GM21528 (cell line): ENCODE measurements around the gene TOR1AIP1.

Experiments
- ATAC-seq: cut with Tn5 transposase; IDR thresholded peaks from one replicate; pipeline ENCODE4 v1.9.1; 2021; ENCODE audit warnings: mild to moderate bottlenecking, moderate library complexity; ENCODE audit not compliant: unreplicated experiment, low FRiP score

Gene TOR1AIP1

GRCh38 chr1:179879797-179880196, 2.3 kb upstream of the TOR1AIP1 start:
- no peak for ATAC-seq

GRCh38 chr1:179881642-179882252, 338 bp upstream of the TOR1AIP1 start:
- ATAC-seq = no peak

DNA sequence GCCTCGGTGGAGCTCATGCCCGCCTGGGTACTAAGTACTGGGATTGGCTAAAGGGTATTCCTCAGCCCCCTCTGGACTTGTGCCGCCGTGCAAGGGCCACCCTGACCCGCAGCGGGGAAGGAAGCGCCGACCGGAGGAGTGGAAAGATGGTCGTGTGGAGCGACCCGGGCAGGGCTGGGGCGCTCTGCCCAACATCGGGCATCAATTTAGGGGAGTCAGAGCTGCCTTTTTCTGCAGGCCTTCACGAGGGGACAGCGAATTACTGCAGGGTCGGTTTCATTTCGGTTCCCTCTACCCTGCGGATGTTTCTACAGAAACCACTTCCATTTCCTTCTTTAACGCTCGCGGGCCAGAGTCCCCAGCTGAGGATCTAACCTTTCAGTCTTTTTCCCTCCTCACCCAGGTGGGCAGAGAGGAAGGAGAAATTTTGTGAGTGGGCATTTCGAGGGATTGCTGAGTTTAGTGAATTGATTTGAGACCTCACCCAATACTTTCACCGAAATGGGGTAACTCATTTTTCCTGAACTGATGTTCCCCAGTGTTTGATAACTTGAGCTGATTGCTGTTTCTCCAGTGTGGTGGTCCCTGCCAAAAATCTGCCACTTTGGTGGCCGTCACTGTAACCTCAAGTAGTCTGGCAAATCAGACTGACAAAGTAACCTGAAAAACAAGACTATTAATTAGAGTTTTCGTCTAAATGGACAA, 1.1 kb downstream of the TOR1AIP1 start:
- no peak for ATAC-seq

- ATAC-seq = no peak
Observed at GRCh38 chr1:179883745-179884138, 1.7 kb downstream of the TOR1AIP1 start.

- ATAC-seq = no peak
Observed at GRCh38 chr1:179888071-179888470, 6.0 kb downstream of the TOR1AIP1 start.

DNA sequence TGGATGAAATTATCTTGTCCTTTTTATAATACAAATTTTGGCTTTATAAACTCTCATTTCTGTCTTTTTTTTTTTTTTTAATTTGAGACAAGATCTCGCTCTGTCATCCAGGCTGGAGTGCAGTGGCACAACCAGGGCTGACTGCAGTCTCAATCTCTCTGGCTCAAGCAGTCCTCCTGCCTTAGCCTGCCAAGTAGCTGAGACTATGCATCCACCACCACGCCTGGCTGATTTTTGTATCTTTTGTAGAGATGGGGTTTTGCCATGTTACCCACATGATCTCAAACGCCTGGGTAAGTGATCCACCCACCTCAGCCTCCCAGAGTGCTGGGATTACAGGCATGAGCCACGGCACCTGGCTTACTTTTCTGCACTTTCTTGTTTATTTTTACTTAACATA, 7.5 kb downstream of the TOR1AIP1 start:
- no peak for ATAC-seq

GRCh38 chr1:179910934-179911333, 28.8 kb downstream of the TOR1AIP1 start:
- ATAC-seq = no peak

DNA sequence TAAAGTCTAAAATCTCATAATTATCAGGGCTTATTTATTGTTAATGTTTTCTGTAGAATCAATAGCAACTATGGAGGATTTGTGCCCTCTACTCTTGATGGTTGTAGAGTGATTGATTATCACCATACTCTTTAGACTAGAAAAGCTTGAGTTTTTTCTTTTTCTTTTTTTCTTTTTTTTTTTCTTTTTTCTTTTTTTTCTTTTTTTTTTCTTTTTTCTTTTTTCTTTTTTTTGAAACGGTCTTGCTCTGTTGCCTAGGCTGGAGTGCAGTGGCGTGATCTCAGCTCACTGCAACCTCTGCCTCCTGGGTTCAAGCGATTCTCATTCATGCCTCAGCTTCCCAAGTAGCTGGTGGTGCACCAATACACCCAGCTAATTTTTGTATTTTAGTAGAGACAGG, 29.7 kb downstream of the TOR1AIP1 start:
- no peak for ATAC-seq

GRCh38 chr1:179917601-179918429, 35.7 kb downstream of the TOR1AIP1 start:
- no peak for ATAC-seq

DNA sequence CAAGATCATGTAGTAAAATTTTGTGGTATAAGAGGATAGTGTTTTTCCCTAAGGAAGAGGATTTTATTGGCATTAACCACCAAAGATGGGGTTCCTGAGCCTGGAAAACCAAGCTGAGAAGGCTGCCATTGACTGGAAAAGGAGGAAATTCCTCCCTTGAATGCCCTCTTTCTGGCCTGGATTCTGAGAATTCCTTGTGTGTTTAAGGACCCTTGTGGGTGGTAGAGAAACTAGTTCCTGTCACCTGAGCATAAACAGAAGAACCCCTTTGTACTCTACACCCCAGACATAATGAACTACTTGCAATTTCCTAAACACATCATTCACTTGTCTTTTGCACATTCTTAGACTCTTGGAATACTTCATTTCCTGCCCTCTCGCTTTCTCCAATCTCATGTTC, 39.4 kb downstream of the TOR1AIP1 start:
- no peak for ATAC-seq

DNA sequence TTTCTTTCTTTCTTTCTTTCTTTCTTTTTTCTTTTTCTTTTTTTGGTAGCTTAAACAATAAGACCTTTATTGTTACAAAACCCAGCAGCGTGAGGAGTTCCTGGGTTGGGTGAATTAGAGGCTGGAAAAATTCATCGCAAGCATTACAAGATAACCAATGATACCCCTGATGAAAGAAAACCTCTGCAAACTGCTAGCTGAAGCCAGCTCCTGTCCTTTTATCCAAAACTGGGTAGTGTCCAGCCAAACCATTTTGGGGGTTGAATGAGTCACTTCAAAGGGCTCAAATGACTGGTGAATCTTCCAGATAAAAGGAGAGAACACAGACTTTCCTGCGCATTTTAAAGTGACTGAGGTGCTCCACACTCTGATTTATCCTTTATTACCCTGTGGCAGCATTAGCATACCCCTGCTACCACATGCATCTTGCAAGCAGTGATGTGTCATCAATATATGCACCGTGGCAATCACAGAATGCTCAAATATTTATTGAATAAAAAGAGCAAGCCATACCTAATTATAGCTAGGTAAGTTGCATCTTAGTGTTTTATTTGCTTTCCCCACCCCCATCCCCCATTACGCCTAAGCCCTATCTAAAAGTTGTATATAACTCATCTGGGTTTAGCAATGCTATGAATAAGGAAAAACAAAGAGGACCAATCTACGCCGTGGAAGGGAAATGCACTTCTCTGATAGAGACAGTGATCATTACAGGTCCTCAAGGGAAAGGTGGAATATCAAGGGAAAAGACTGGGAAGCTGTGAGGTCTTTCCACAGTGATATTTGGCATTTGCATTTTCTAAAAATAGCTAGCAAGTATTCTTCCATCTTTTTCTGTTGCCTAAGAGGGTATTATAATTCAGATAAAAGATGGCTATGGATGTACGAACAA, 40.1 kb downstream of the TOR1AIP1 start:
- no peak for ATAC-seq

GRCh38 chr1:179923029-179923428, 40.9 kb downstream of the TOR1AIP1 start:
- no peak for ATAC-seq

GRCh38 chr1:179924268-179924667, 42.2 kb downstream of the TOR1AIP1 start:
- ATAC-seq = no peak

GRCh38 chr1:179925302-179925701, 43.2 kb downstream of the TOR1AIP1 start:
- ATAC-seq = no peak

GRCh38 chr1:179925922-179926849, 44.1 kb downstream of the TOR1AIP1 start:
- no peak for ATAC-seq

- no peak for ATAC-seq
Observed at GRCh38 chr1:179926850-179927205, 44.7 kb downstream of the TOR1AIP1 start.

GRCh38 chr1:179929955-179930798, 48.1 kb downstream of the TOR1AIP1 start:
- ATAC-seq = no peak

- ATAC-seq = no peak
Observed at GRCh38 chr1:179930867-179931266, 48.8 kb downstream of the TOR1AIP1 start.

DNA sequence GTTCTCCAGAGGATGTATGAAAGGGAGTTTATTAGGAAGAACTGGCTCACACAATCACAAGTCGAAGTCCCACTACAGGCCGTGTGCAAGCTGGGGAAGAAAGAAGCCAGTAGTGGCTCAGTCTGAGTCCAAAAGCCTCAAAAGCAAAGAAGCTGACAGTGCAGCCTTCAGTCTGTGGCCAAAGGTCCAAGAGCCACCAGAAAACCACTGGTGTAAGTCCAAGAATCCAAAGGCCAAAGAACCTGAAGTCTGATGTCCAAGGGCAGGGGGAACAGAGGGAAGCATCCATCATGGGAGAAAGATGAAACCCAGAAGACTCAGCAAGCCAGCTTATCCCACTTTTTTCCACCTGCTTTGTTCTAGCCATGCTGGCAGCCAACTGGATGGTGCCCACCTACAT, 51.1 kb downstream of the TOR1AIP1 start:
- no peak for ATAC-seq
